NCI-H524 treated with DMSO at 0.1 percent for 48 hours (cell line): ENCODE data around the gene COL12A1.

ENCODE experiments used
- DNase-seq: peaks from one replicate; lab custom pipeline; 2025; lab: John Stamatoyannopoulos, UW

Gene COL12A1

GRCh38 chr6:75176076-75176582, 29.7 kb downstream of the COL12A1 start:
- no peak for DNase-seq

- DNase-seq: no peak
Measured at GRCh38 chr6:75171986-75172385, 33.9 kb downstream of the COL12A1 start.

GRCh38 chr6:75171567-75171966, 34.3 kb downstream of the COL12A1 start:
- DNase-seq: no peak

- DNase-seq: no peak
Measured at GRCh38 chr6:75170691-75171560, 34.9 kb downstream of the COL12A1 start.

- DNase-seq: no peak
Measured at GRCh38 chr6:75169689-75170586, 35.9 kb downstream of the COL12A1 start.

GRCh38 chr6:75167851-75168250, 38.0 kb downstream of the COL12A1 start:
- DNase-seq: no peak

- no peak for DNase-seq
Measured at GRCh38 chr6:75167325-75167724, 38.5 kb downstream of the COL12A1 start.

GRCh38 chr6:75166773-75167172, 39.1 kb downstream of the COL12A1 start:
- DNase-seq: no peak

GRCh38 chr6:75166236-75166635, 39.6 kb downstream of the COL12A1 start:
- DNase-seq: no peak

GRCh38 chr6:75158176-75158575, 47.7 kb downstream of the COL12A1 start:
- DNase-seq: no peak

GRCh38 chr6:75157336-75157735, 48.5 kb downstream of the COL12A1 start:
- DNase-seq: no peak

- DNase-seq: no peak
Measured at GRCh38 chr6:75156186-75156878, 49.5 kb downstream of the COL12A1 start.

- no peak for DNase-seq
Measured at GRCh38 chr6:75155631-75156030, 50.2 kb downstream of the COL12A1 start.

- DNase-seq: no peak
Measured at GRCh38 chr6:75154973-75155372, 50.9 kb downstream of the COL12A1 start.

- DNase-seq: no peak
Measured at GRCh38 chr6:75150685-75151412, 55.0 kb downstream of the COL12A1 start.

GRCh38 chr6:75149696-75150095, 56.2 kb downstream of the COL12A1 start:
- DNase-seq: no peak

GRCh38 chr6:75149240-75149639, 56.6 kb downstream of the COL12A1 start:
- DNase-seq: no peak

GRCh38 chr6:75147512-75147911, 58.3 kb downstream of the COL12A1 start:
- no peak for DNase-seq

GRCh38 chr6:75145976-75146375, 59.9 kb downstream of the COL12A1 start:
- DNase-seq: no peak

GRCh38 chr6:75145211-75145610, 60.6 kb downstream of the COL12A1 start:
- DNase-seq: no peak

- DNase-seq: no peak
Measured at GRCh38 chr6:75144386-75144785, 61.5 kb downstream of the COL12A1 start.
